Nephron progenitor cell (in vitro differentiated cells): ENCODE results near the gene EPS15.
"Not testable (repeated sequence)": the region's sequence is repeated elsewhere in the genome, so short reads cannot be mapped to it uniquely, and the experiment has no call there.

Experiments
- DNase-seq: peaks from one replicate; pipeline ENCODE4 v3.0.0; 2021
- H3K27ac Mint-ChIP-seq: 2 replicates; pipeline ENCODE4 v1.8.0; 2021; ENCODE audit warnings: mild to moderate bottlenecking, moderate library complexity, mixed read lengths
- H3K27me3 Mint-ChIP-seq: 2 replicates; pipeline ENCODE4 v1.8.0; 2021; ENCODE audit warnings: mild to moderate bottlenecking, low read depth, mixed read lengths; ENCODE audit not compliant: poor library complexity
- H3K36me3 Mint-ChIP-seq: 2 replicates; pipeline ENCODE4 v1.8.0; 2021; ENCODE audit warnings: low read depth, mixed read lengths
- H3K4me1 Mint-ChIP-seq: 2 replicates; pipeline ENCODE4 v1.8.0; 2021; ENCODE audit warnings: mixed read lengths
- H3K4me3 Mint-ChIP-seq: 2 replicates; pipeline ENCODE4 v1.8.0; 2021; ENCODE audit warnings: mild to moderate bottlenecking, moderate library complexity, mixed read lengths
- H3K9me3 Mint-ChIP-seq: 2 replicates; pipeline ENCODE4 v1.8.0; 2021; ENCODE audit warnings: mild to moderate bottlenecking, moderate library complexity, mixed read lengths
- TF ChIP-seq, protein P1 (sequence below): fragments of 200-600 bp; sonication (generic); IDR thresholded peaks from 2 replicates; pipeline ENCODE4 v1.5.0; 2021; ENCODE audit warnings: antibody characterized with exemption

Gene EPS15

GRCh38 chr1:51564124-51564523 is 45.1 kb upstream of the EPS15 start:
- H3K36me3 Mint-ChIP-seq: no peaks in the 10 kb centered on the region

GRCh38 chr1:51561702-51562101 is 42.6 kb upstream of the EPS15 start:
- H3K27ac Mint-ChIP-seq: no peak overlapping the region
- no peaks in the 10 kb centered on the region for H3K27me3 Mint-ChIP-seq
- no peak for DNase-seq
- H3K4me3 Mint-ChIP-seq: no peak overlapping the region
- peaks cover 11% of the 10 kb centered on the region for H3K4me1 Mint-ChIP-seq
- TF ChIP-seq, protein P1, sequence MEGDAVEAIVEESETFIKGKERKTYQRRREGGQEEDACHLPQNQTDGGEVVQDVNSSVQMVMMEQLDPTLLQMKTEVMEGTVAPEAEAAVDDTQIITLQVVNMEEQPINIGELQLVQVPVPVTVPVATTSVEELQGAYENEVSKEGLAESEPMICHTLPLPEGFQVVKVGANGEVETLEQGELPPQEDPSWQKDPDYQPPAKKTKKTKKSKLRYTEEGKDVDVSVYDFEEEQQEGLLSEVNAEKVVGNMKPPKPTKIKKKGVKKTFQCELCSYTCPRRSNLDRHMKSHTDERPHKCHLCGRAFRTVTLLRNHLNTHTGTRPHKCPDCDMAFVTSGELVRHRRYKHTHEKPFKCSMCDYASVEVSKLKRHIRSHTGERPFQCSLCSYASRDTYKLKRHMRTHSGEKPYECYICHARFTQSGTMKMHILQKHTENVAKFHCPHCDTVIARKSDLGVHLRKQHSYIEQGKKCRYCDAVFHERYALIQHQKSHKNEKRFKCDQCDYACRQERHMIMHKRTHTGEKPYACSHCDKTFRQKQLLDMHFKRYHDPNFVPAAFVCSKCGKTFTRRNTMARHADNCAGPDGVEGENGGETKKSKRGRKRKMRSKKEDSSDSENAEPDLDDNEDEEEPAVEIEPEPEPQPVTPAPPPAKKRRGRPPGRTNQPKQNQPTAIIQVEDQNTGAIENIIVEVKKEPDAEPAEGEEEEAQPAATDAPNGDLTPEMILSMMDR: no peak
- H3K9me3 Mint-ChIP-seq: no peaks in the 10 kb centered on the region
- no peaks in the 10 kb centered on the region for H3K36me3 Mint-ChIP-seq

More at GRCh38 chr1:51564124-51564523, 45.1 kb upstream of the EPS15 start:
- Mint-ChIP-seq H3K4me3 (no peak overlapping the region), H3K4me1 (peaks cover 5% of the 10 kb centered on the region), H3K27me3 (no peaks in the 10 kb centered on the region), H3K27ac (no peak overlapping the region), H3K9me3 (no peaks in the 10 kb centered on the region)
- TF ChIP-seq, protein P1: no peak
- no peak for DNase-seq

DNA sequence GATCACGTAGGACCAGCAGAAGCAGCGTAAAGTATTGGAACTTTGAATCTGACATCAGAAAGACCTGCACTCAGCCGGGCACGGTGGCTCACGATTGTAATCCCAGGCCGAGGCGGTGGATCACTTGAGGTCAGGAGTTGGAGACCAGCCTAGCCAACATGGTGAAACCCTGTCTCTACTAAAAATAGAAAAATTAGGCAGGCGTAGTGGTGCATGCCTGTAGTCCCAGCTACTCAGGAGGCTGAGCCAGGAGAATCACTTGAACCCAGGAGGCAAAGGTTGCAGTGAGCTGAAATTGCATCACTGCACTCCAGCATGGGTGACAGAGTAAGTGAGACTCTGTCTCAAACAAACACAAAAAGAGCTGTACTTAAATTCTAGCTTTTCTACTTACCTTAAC is 41.8 kb upstream of the EPS15 start:
- H3K27me3 Mint-ChIP-seq, H3K27ac Mint-ChIP-seq, H3K4me3 Mint-ChIP-seq, DNase-seq, H3K36me3 Mint-ChIP-seq, H3K9me3 Mint-ChIP-seq: not testable (repeated sequence)
- H3K4me1 Mint-ChIP-seq: peaks cover 11% of the 10 kb centered on the region

GRCh38 chr1:51560034-51560433 is 41.0 kb upstream of the EPS15 start:
- Mint-ChIP-seq H3K4me3 (no peak overlapping the region), H3K4me1 (peaks cover 11% of the 10 kb centered on the region), H3K36me3 (no peaks in the 10 kb centered on the region), H3K27me3 (peaks cover under 1% of the 10 kb centered on the region), H3K27ac (no peak overlapping the region), H3K9me3 (no peaks in the 10 kb centered on the region)
- TF ChIP-seq, protein P1: no peak
- DNase-seq: no peak

DNA sequence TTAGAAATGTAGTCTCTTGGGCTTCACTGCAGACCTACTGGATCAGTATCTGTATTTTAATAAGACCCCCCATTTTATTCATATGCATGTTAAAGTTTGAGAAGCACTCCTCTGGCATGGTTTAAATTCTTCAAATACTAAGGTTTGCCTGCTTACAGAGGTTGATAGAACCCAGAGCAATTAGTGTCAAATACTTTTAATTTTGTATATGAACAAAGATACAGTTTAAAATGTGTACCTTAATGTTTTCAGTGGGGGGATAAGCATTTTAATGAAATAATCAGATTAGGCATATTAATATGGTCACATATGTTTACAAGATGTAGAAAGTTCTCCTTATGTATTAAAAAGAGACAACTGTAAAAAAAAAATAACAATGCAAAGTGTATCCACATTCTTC is 40.4 kb upstream of the EPS15 start:
- Mint-ChIP-seq H3K4me1 (peaks cover 11% of the 10 kb centered on the region), H3K4me3 (no peak overlapping the region), H3K27ac (no peak overlapping the region), H3K9me3 (no peaks in the 10 kb centered on the region), H3K36me3 (no peaks in the 10 kb centered on the region), H3K27me3 (peaks cover 3% of the 10 kb centered on the region)
- TF ChIP-seq, protein P1: no peak
- no peak for DNase-seq

GRCh38 chr1:51559064-51559500 is 40.0 kb upstream of the EPS15 start:
- TF ChIP-seq, protein P1: no peak
- H3K9me3 Mint-ChIP-seq: no peaks in the 10 kb centered on the region
- H3K27ac Mint-ChIP-seq: no peak overlapping the region
- H3K36me3 Mint-ChIP-seq: no peaks in the 10 kb centered on the region
- H3K27me3 Mint-ChIP-seq: peaks cover 3% of the 10 kb centered on the region
- no peak overlapping the region for H3K4me3 Mint-ChIP-seq
- DNase-seq: no peak
- H3K4me1 Mint-ChIP-seq: peaks cover 11% of the 10 kb centered on the region
